Measurements from ENCODE around the gene OR56B4. TPM values are rescaled to one million over a fixed set of nuclear protein-coding genes. Genes with fewer than 3 reads are reported as not detected.

The OR56B4 gene
- total RNA-seq, 1 experiment from 2014 or later: not detected

Other genes with a start within 250 kb of the OR56B4 start
- gene OR52E8, start 250.0 kb upstream of the OR56B4 start, total RNA-seq (2014; rRNA removed; shearing (Covaris generic)): not detected in 2 replicates
- gene OR52E4, start 227.1 kb upstream of the OR56B4 start, total RNA-seq (2014; rRNA removed; shearing (Covaris generic)): not detected in 2 replicates
- gene OR52E5, start 214.5 kb upstream of the OR56B4 start, total RNA-seq (2014; rRNA removed; shearing (Covaris generic)): not detected in 2 replicates
- gene OR56A3, start 165.4 kb upstream of the OR56B4 start, total RNA-seq (2014; rRNA removed; shearing (Covaris generic)): not detected in 2 replicates
- not detected in 2 replicates for gene OR56A5, start 139.2 kb upstream of the OR56B4 start, total RNA-seq (2014; rRNA removed; shearing (Covaris generic))
- gene OR52L1, start 120.7 kb upstream of the OR56B4 start, total RNA-seq (2014; rRNA removed; shearing (Covaris generic)): not detected in 2 replicates
- gene OR56A4, start 100.7 kb upstream of the OR56B4 start, total RNA-seq (2014; rRNA removed; shearing (Covaris generic)): not detected in 2 replicates
- gene OR56A1, start 76.9 kb upstream of the OR56B4 start, total RNA-seq (2014; rRNA removed; shearing (Covaris generic)): not detected in 2 replicates
- gene OR52B2, start 62.6 kb downstream of the OR56B4 start, total RNA-seq (2014; rRNA removed; shearing (Covaris generic)): not detected in 2 replicates
- gene OR52W1, start 91.5 kb downstream of the OR56B4 start, total RNA-seq (2014; rRNA removed; shearing (Covaris generic)): not detected in 2 replicates
- not detected in 2 replicates for gene C11orf42, start 97.9 kb downstream of the OR56B4 start, total RNA-seq (2014; rRNA removed; shearing (Covaris generic))
- 5.6 and 10.0 TPM in 2 replicates for gene FHIP1B, start 127.0 kb downstream of the OR56B4 start, total RNA-seq (2014; rRNA removed; shearing (Covaris generic))
- not detected in 2 replicates for gene CNGA4, start 131.4 kb downstream of the OR56B4 start, total RNA-seq (2014; rRNA removed; shearing (Covaris generic))
- gene CCKBR, start 152.2 kb downstream of the OR56B4 start, total RNA-seq (2014; rRNA removed; shearing (Covaris generic)): not detected in 2 replicates
- gene CAVIN3, start 212.8 kb downstream of the OR56B4 start, total RNA-seq (2014; rRNA removed; shearing (Covaris generic)): 174 and 307 TPM in 2 replicates

All from SJSA1 (cell line).